ENCODE measurements around the gene MRPL54.

GRCh38 chr19:3803986-3804385, 41.5 kb downstream of the MRPL54 start:
- TF ChIP-seq SP1 (IDR thresholded peaks at IDR 0.05): no peak
- TF ChIP-seq BHLHE40 (IDR thresholded peaks at IDR 0.05; ENCODE audit: borderline replicate concordance): no peak
- TF ChIP-seq TARDBP (IDR thresholded peaks at IDR 0.05): no peak
- TF ChIP-seq L3MBTL2 (conservative IDR thresholded peaks at IDR 0.05): no peak
- no peak for TF ChIP-seq LEF1 (IDR thresholded peaks at IDR 0.05; ENCODE audit: borderline replicate concordance)
- TF ChIP-seq SUZ12 (IDR thresholded peaks at IDR 0.05): no peak
- no peak for TF ChIP-seq PKNOX1 (IDR thresholded peaks at IDR 0.05)
- no peak for TF ChIP-seq CTBP1 (IDR thresholded peaks at IDR 0.05; ENCODE audit: borderline replicate concordance)
- no peak for TF ChIP-seq HDGF (IDR thresholded peaks at IDR 0.05; ENCODE audit: borderline replicate concordance)
- TF ChIP-seq FOXA1 (IDR thresholded peaks at IDR 0.05): no peak
- TF ChIP-seq ZNF384 (IDR thresholded peaks at IDR 0.05): no peak
- no peak for TF ChIP-seq NFRKB (IDR thresholded peaks at IDR 0.05)
- TF ChIP-seq ARNT (IDR thresholded peaks at IDR 0.05): no peak
- no peak for TF ChIP-seq ELF4 (IDR thresholded peaks at IDR 0.05)
